Neural cell (in vitro differentiated cells): Measurements from ENCODE around the gene ZNF653. TPM values are rescaled to one million over a fixed set of nuclear protein-coding genes. Genes with fewer than 3 reads are reported as not detected.
A peak's percentile ranks its signal among the peaks of the same experiment; 100 is the strongest.

ENCODE experiments used
- H2AFZ ChIP-seq: fragments of 200-600, 300-800 bp; sonication (generic), shearing (Covaris generic); 2 replicates; pipeline ENCODE4 v1.6.0; 2014; ENCODE audit warnings: low read depth, mild to moderate bottlenecking, antibody characterized with exemption, low read length, moderate library complexity
- H3F3A ChIP-seq: fragments of 200-600 bp; shearing (Covaris generic); 2 replicates; pipeline ENCODE4 v1.6.1; 2016; ENCODE audit warnings: mild to moderate bottlenecking, moderate library complexity, mixed read lengths, antibody characterized with exemption, low read length; ENCODE audit not compliant: insufficient read depth, poor library complexity, severe bottlenecking
- H3K27ac ChIP-seq: fragments of 200-600, 300-800 bp; sonication (generic), shearing (Covaris generic); 2 replicates; pipeline ENCODE4 v1.5.1; 2014; ENCODE audit warnings: mild to moderate bottlenecking, low read length, moderate library complexity
- H3K27me3 ChIP-seq: fragments of 300-800, 200-600 bp; sonication (generic), shearing (Covaris generic); 2 replicates; pipeline ENCODE4 v1.6.0; 2014; ENCODE audit warnings: mild to moderate bottlenecking, low read depth, low read length, moderate library complexity; ENCODE audit not compliant: insufficient read depth
- H3K36me3 ChIP-seq: fragments of 300-800, 200-600 bp; sonication (generic), shearing (Covaris generic); 2 replicates; pipeline ENCODE4 v1.5.1; 2014; ENCODE audit warnings: mild to moderate bottlenecking, antibody characterized with exemption, low read length, moderate library complexity; ENCODE audit not compliant: insufficient read depth
- H3K4me2 ChIP-seq: fragments of 300-800, 200-600 bp; sonication (generic), shearing (Covaris generic); 2 replicates; pipeline ENCODE4 v1.6.0; 2014; ENCODE audit warnings: mild to moderate bottlenecking, low read length
- H3K4me3 ChIP-seq: fragments of 300-800, 200-600 bp; sonication (generic), shearing (Covaris generic); 2 replicates; pipeline ENCODE4 v1.5.1; 2014; ENCODE audit warnings: mild to moderate bottlenecking, low read length, moderate library complexity
- H3K79me2 ChIP-seq: fragments of 200-600 bp; shearing (Covaris generic); replicated peaks from 2 replicates; pipeline ENCODE4 v1.6.0; 2014; ENCODE audit warnings: mild to moderate bottlenecking, low read length, moderate library complexity; ENCODE audit not compliant: insufficient read depth
- H3K9ac ChIP-seq: fragments of 300-800, 200-600 bp; sonication (generic), shearing (Covaris generic); 2 replicates; pipeline ENCODE4 v1.6.1; 2016; ENCODE audit warnings: mild to moderate bottlenecking, low read length, mixed read lengths
- H3K9me2 ChIP-seq: fragments of 200-600 bp; shearing (Covaris generic); 2 replicates; pipeline ENCODE4 v1.6.1; 2016; ENCODE audit warnings: mild to moderate bottlenecking, low read length, mixed read lengths; ENCODE audit not compliant: insufficient read depth
- H3K9me3 ChIP-seq: fragments of 200-600, 300-800 bp; sonication (generic), shearing (Covaris generic); 2 replicates; pipeline ENCODE4 v1.6.1; 2016; ENCODE audit warnings: mild to moderate bottlenecking, mixed run types, low read length, moderate library complexity, mixed read lengths
- H4K20me1 ChIP-seq: fragments of 200-600 bp; shearing (Covaris generic); 2 replicates; pipeline ENCODE4 v1.6.1; 2016; ENCODE audit warnings: mild to moderate bottlenecking, mixed run types; ENCODE audit not compliant: insufficient read depth
- CTCF ChIP-seq: fragments of 450-650 bp; IDR thresholded peaks from 2 replicates; pipeline ENCODE4 v1.5.1; 2014; ENCODE audit warnings: antibody characterized with exemption, mild to moderate bottlenecking, moderate library complexity; ENCODE audit not compliant: poor library complexity, severe bottlenecking
- EP300 ChIP-seq: fragments of 450-650 bp; conservative IDR thresholded peaks from 2 replicates; pipeline ENCODE4 v1.6.1; 2014; ENCODE audit warnings: antibody characterized with exemption, mild to moderate bottlenecking, moderate library complexity; ENCODE audit not compliant: poor library complexity, severe bottlenecking
- EZH2 ChIP-seq: fragments of 200-600, 300-800 bp; shearing (Covaris generic), sonication (generic); IDR thresholded peaks from 2 replicates; pipeline ENCODE4 v1.6.1; 2014; ENCODE audit warnings: antibody characterized with exemption, low read length, borderline replicate concordance, mild to moderate bottlenecking; ENCODE audit not compliant: insufficient read depth, poor library complexity, severe bottlenecking
- MXI1 ChIP-seq: fragments of 450-650 bp; conservative IDR thresholded peaks from 2 replicates; pipeline ENCODE4 v1.6.1; 2014; ENCODE audit warnings: antibody characterized with exemption, mild to moderate bottlenecking; ENCODE audit not compliant: poor library complexity, severe bottlenecking
- POLR2AphosphoS5 ChIP-seq: IDR thresholded peaks from 2 replicates; pipeline ENCODE4 v1.6.1; 2012
- RAD21 ChIP-seq: fragments of 450-650 bp; conservative IDR thresholded peaks from 2 replicates; pipeline ENCODE4 v1.6.1; 2014; ENCODE audit warnings: antibody characterized with exemption, mild to moderate bottlenecking, moderate library complexity
- REST ChIP-seq: IDR thresholded peaks from 2 replicates; pipeline ENCODE4 v1.6.1; 2012; ENCODE audit warnings: borderline replicate concordance
- SMC3 ChIP-seq: fragments of 450-650 bp; conservative IDR thresholded peaks from 2 replicates; pipeline ENCODE4 v1.6.1; 2014; ENCODE audit warnings: antibody characterized with exemption, mild to moderate bottlenecking, moderate library complexity; ENCODE audit not compliant: poor library complexity
- TAF1 ChIP-seq: IDR thresholded peaks from 2 replicates; pipeline ENCODE4 v1.6.1; 2012; ENCODE audit warnings: low read depth
- polyA plus RNA-seq: library from polyadenylated mRNA; depleted of rRNA; stranded (reverse); fragments of >200 nt; gene quantifications from 2 replicates; pipeline ENCODE4 v1.2.3, GENCODE V29; 2014

Gene ZNF653
- polyA plus RNA-seq, 1 donor from 2014 or later, result 16.5 TPM

- Histone ChIP-seq H3K4me3 (no peak overlapping the region), H3K9me2 (no peaks in the 10 kb centered on the region), H3K36me3 (no peaks in the 10 kb centered on the region), H4K20me1 (no peaks in the 10 kb centered on the region), H3K79me2 (peaks cover 16% of the 10 kb centered on the region), H3F3A (no peaks in the 10 kb centered on the region), H3K9ac (no peak overlapping the region), H3K4me2 (no peak overlapping the region), H2AFZ (no peak overlapping the region), H3K27me3 (no peaks in the 10 kb centered on the region), H3K9me3 (no peaks in the 10 kb centered on the region), H3K27ac (no peak overlapping the region)
- TF ChIP-seq POLR2AphosphoS5 (peak; percentile 35), MXI1 (peak; percentile 62), CTCF (peak; percentile 63), TAF1 (no peak), RAD21 (peak; percentile 44), EZH2 (no peak), SMC3 (peak; percentile 61)
Observed at GRCh38 chr19:11530432-11530831, 24.8 kb upstream of the ZNF653 start.

GRCh38 chr19:11528551-11529341, 23.1 kb upstream of the ZNF653 start, which contains the start of gene ECSIT:
TSS of gene ECSIT (minus strand) at chr19:11529134. CDS start at chr19:11519170, 9,964 bp downstream.
- Histone ChIP-seq H3K9me2 (no peaks in the 10 kb centered on the region), H3K27me3 (no peaks in the 10 kb centered on the region), H3K27ac (peak within 1 kb of the TSS; percentile 82), H3K9me3 (no peaks in the 10 kb centered on the region), H3K79me2 (peaks cover 16% of the 10 kb centered on the region), H3K9ac (peak within 1 kb of the TSS; percentile 83), H3K36me3 (no peaks in the 10 kb centered on the region), H2AFZ (peak within 1 kb of the TSS; percentile 92), H3K4me2 (peak within 1 kb of the TSS; percentile 92), H3F3A (no peaks in the 10 kb centered on the region), H3K4me3 (peak within 1 kb of the TSS; percentile 85), H4K20me1 (no peaks in the 10 kb centered on the region)
- TF ChIP-seq EP300 (peak; percentile 53), POLR2AphosphoS5 (peak; percentile 88), SMC3 (no peak), RAD21 (no peak), MXI1 (peak; percentile 99), TAF1 (peak; percentile 37), CTCF (peak; percentile 8), REST (peak; percentile 55)
